HG02588 (cell line): ENCODE measurements around the gene SPINK4.
A peak's percentile ranks its signal among the peaks of the same experiment; 100 is the strongest.

Experiments used
- ATAC-seq: cut with Tn5 transposase; IDR thresholded peaks from one replicate; pipeline ENCODE4 v1.9.1; 2021; ENCODE audit warnings: mild to moderate bottlenecking, moderate library complexity; ENCODE audit not compliant: unreplicated experiment

Gene SPINK4

GRCh38 chr9:33290247-33291030 is 50.5 kb downstream of the SPINK4 start, which contains the start of gene NFX1:
Gene NFX1, plus strand, starts transcription at chr9:33290516. Its CDS starts 57 bp downstream, at chr9:33290573.
- peak; percentile 84 for ATAC-seq

- no peak for ATAC-seq
These were observed 51.0 kb downstream of the SPINK4 start for GRCh38 chr9:33291031-33291397.

GRCh38 chr9:33291901-33292300 is 51.9 kb downstream of the SPINK4 start:
- no peak for ATAC-seq

- ATAC-seq: no peak
These were observed 53.8 kb downstream of the SPINK4 start for GRCh38 chr9:33293782-33294181.

- ATAC-seq: no peak
These were observed 54.9 kb downstream of the SPINK4 start for GRCh38 chr9:33294670-33295432.

GRCh38 chr9:33295571-33295970 is 55.6 kb downstream of the SPINK4 start:
- peak; percentile 36 for ATAC-seq

- ATAC-seq: peak; percentile 90
These were observed 57.5 kb downstream of the SPINK4 start for GRCh38 chr9:33297432-33297831.
